Endothelial cell of umbilical vein (primary cell): ENCODE results near the gene PARD3B. TPM values are rescaled to one million over a fixed set of nuclear protein-coding genes. Genes with fewer than 3 reads are reported as not detected.

Experiments used
- BruUV-seq: library from RNA; stranded (reverse); fragments of 400-500 nt; replicated peaks from 2 replicates; lab custom pipeline; 2021; lab: Mats Ljungman, UMichigan
- CTCF ChIA-PET: fragments of 300-600, 350-600 bp; sonication (Branson Sonifier 250); formaldehyde crosslinking; loops from one replicate; lab custom pipeline; 2021; ENCODE audit warnings: antibody characterized with exemption, inconsistent platforms; lab: Charles Lee
- POLR2A ChIA-PET: fragments of 300-600, 350-600 bp; sonication (Branson Sonifier 250); formaldehyde crosslinking; loops from one replicate; lab custom pipeline; 2021; ENCODE audit warnings: antibody characterized with exemption, inconsistent platforms; lab: Charles Lee
- DNase-seq: peaks from one replicate; pipeline ENCODE4 v3.0.0-alpha.2; 2011; ENCODE audit warnings: low read depth, low spot score
- FAIRE-seq: peaks from 2 replicates; lab custom pipeline; 2011; peaks lifted over from hg19 to GRCh38; lab: Jason Lieb, UNC
- H2AFZ ChIP-seq: 2 replicates; pipeline ENCODE4 v1.6.0; 2012; ENCODE audit warnings: low read depth, low read length, control low read depth, inconsistent platforms
- H3K27ac ChIP-seq: 2 replicates; pipeline ENCODE4 v1.5.1; 2011; ENCODE audit warnings: low read depth, mild to moderate bottlenecking, control low read depth, low read length, moderate library complexity; ENCODE audit not compliant: insufficient read depth
- H3K27me3 ChIP-seq, 2 experiments: 2 replicates each; pipeline versions ENCODE4 v1.6.0 to v1.6.1; 2011; ENCODE audit warnings: low read length in 2 of 2, mixed read lengths in 1 of 2; ENCODE audit not compliant: control insufficient read depth in 2 of 2, insufficient read depth in 2 of 2
- H3K36me3 ChIP-seq, 2 experiments: 2 replicates in 1 of 2; 3 replicates in 1 of 2; pipeline ENCODE4 v1.5.1; 2011; ENCODE audit warnings: low read length in 2 of 2, mild to moderate bottlenecking in 1 of 2, moderate library complexity in 1 of 2; ENCODE audit not compliant: control insufficient read depth in 2 of 2, insufficient read depth in 2 of 2; ENCODE audit errors: extremely low read depth in 1 of 2
- H3K4me1 ChIP-seq: 3 replicates; pipeline ENCODE4 v1.5.1; 2011; ENCODE audit warnings: mild to moderate bottlenecking, low read length; ENCODE audit not compliant: control insufficient read depth, insufficient read depth; ENCODE audit errors: extremely low read depth
- H3K4me2 ChIP-seq: 2 replicates; pipeline ENCODE4 v1.6.1; 2011; ENCODE audit warnings: low read length, control low read depth, mixed read lengths; ENCODE audit not compliant: insufficient read depth
- H3K4me3 ChIP-seq, 3 experiments: fragments of 200-600 bp in 1 of 3; sonication (generic), shearing (Covaris generic) in 1 of 3; replicated peaks in 1 of 3; 2 replicates each; pipeline ENCODE4 v1.5.1; 2011 to 2016; ENCODE audit warnings: control low read depth in 3 of 3, low read length in 3 of 3, mild to moderate bottlenecking in 2 of 3, inconsistent platforms in 1 of 3, low read depth in 1 of 3, moderate library complexity in 1 of 3; ENCODE audit not compliant: insufficient read depth in 1 of 3
- H3K79me2 ChIP-seq: 2 replicates; pipeline ENCODE4 v1.6.0; 2012; ENCODE audit warnings: low read length, inconsistent platforms; ENCODE audit not compliant: control insufficient read depth, insufficient read depth
- H3K9ac ChIP-seq: replicated peaks from 2 replicates; pipeline ENCODE3; 2011; ENCODE audit warnings: low read length, control low read depth; ENCODE audit not compliant: insufficient read depth; ENCODE audit errors: extremely low read depth
- H3K9me1 ChIP-seq: replicated peaks from 3 replicates; pipeline ENCODE4 v1.6.0; 2011; ENCODE audit warnings: mild to moderate bottlenecking, low read length; ENCODE audit not compliant: control insufficient read depth, insufficient read depth; ENCODE audit errors: extremely low read depth
- H3K9me3 ChIP-seq: replicated peaks from 2 replicates; pipeline ENCODE4 v1.5.1; 2012; ENCODE audit warnings: low read length, inconsistent platforms; ENCODE audit not compliant: control insufficient read depth, insufficient read depth
- H4K20me1 ChIP-seq: replicated peaks from 2 replicates; pipeline ENCODE3; 2011; ENCODE audit warnings: mild to moderate bottlenecking, low read length; ENCODE audit not compliant: control insufficient read depth, insufficient read depth; ENCODE audit errors: extremely low read depth
- CTCF ChIP-seq, 2 donors: IDR thresholded peaks; 1 replicate in 1 of 2; 2 replicates in 1 of 2; pipeline ENCODE4 v1.5.1; 2011; ENCODE audit warnings: low read length in 2 of 2, mild to moderate bottlenecking in 2 of 2, moderate library complexity in 2 of 2, control low read depth in 1 of 2, inconsistent platforms in 1 of 2, low read depth in 1 of 2; ENCODE audit not compliant: insufficient read depth in 1 of 2; ENCODE audit errors: extremely low read depth in 1 of 2
- EZH2 ChIP-seq: IDR thresholded peaks from 2 replicates; pipeline ENCODE4 v1.6.1; 2012; ENCODE audit warnings: borderline replicate concordance, low read depth, mild to moderate bottlenecking, moderate library complexity, low read length, inconsistent platforms; ENCODE audit not compliant: severe bottlenecking
- FOS ChIP-seq: IDR thresholded peaks from 2 replicates; pipeline ENCODE4 v1.6.1; 2011; ENCODE audit warnings: mild to moderate bottlenecking, low read length, moderate library complexity, borderline replicate concordance; ENCODE audit not compliant: insufficient read depth
- GATA2 ChIP-seq: IDR thresholded peaks from 2 replicates; pipeline ENCODE4 v1.7.0; 2011; ENCODE audit warnings: low read depth, mild to moderate bottlenecking, moderate library complexity, mixed read lengths, low read length; ENCODE audit not compliant: insufficient read length, insufficient read depth
- JUN ChIP-seq: IDR thresholded peaks from 2 replicates; pipeline ENCODE4 v1.6.1; 2011; ENCODE audit warnings: borderline replicate concordance, low read depth; ENCODE audit not compliant: insufficient read length, insufficient read depth
- MAX ChIP-seq: IDR thresholded peaks from 2 replicates; pipeline ENCODE4 v1.6.1; 2011; ENCODE audit not compliant: insufficient read depth, insufficient read length
- MYC ChIP-seq: IDR thresholded peaks from one replicate; pipeline ENCODE4 v1.6.1; 2011; ENCODE audit warnings: mild to moderate bottlenecking, low read depth, low read length
- POLR2A ChIP-seq: IDR thresholded peaks from 2 replicates; pipeline ENCODE4 v1.6.1; 2012; ENCODE audit warnings: low read depth, mild to moderate bottlenecking, control low read depth, low read length
- POLR2AphosphoS5 ChIP-seq: IDR thresholded peaks from 2 replicates; pipeline ENCODE4 v1.6.1; 2012; ENCODE audit warnings: low read depth, mild to moderate bottlenecking, control low read depth, low read length, moderate library complexity; ENCODE audit not compliant: insufficient read depth
- dilution Hi-C: fragments of 300-500 bp; cut with MboI; formaldehyde crosslinking; loops from one replicate; pipeline ENCODE4 v1.15.0; 2019; ENCODE audit warnings: low sequenced_read_pairs; ENCODE audit not compliant: extremely low pct_ligation_motif_present
- intact Hi-C: fragments of 100-400 bp; cut with micrococcal nuclease; formaldehyde crosslinking; loops from one replicate; pipeline ENCODE4 v1.10.0; 2022
- polyA plus RNA-seq, 4 experiments: library from polyadenylated mRNA; depleted of rRNA in 3 of 4; stranded (reverse) in 3 of 4; unstranded in 1 of 4; fragments of >200 nt; gene quantifications; 2 replicates each; pipeline versions ENCODE4 v1.2.1 to v1.2.3, GENCODE V29; 2011 to 2012; ENCODE audit warnings: missing spikeins in 1 of 4
- total RNA-seq: library from RNA; stranded (reverse); gene quantifications from 2 replicates; pipeline ENCODE4 v1.2.3, GENCODE V29; 2021

Gene PARD3B
- total and polyA plus RNA-seq, 2 donors (not counting 3 experiments of a cell fraction or from before 2014, with no cell fraction given) = 2.2 to 30.9 TPM

- no peak overlapping the region for H3K4me3 ChIP-seq
- intact Hi-C loops (no loop called here), dilution Hi-C loops (no loop called here)
- H3K9me3 ChIP-seq = no peaks in the 10 kb centered on the region
- no peaks in the 10 kb centered on the region for H3K79me2 ChIP-seq
- POLR2A ChIA-PET = no interaction called here
- H3K9me1 ChIP-seq = no peaks in the 10 kb centered on the region
- no peak for FAIRE-seq
- no peak for DNase-seq
- H3K9ac ChIP-seq = no peak overlapping the region
- no peaks in the 10 kb centered on the region for H3K36me3 ChIP-seq
- no peak for TF ChIP-seq CTCF (IDR thresholded peaks at IDR 0.05; ENCODE audit: extremely low read depth in 1 of 2, insufficient read depth in 1 of 2, low read depth in 1 of 2, low read length in 2 of 2)
- no peak for TF ChIP-seq MYC
- no peak for TF ChIP-seq JUN
- TF ChIP-seq GATA2 = no peak
- no peak for TF ChIP-seq MAX
- no peak for TF ChIP-seq EZH2
- no peak for TF ChIP-seq POLR2A
- TF ChIP-seq POLR2AphosphoS5 = no peak
- no peak for TF ChIP-seq FOS
- H3K4me1 ChIP-seq = peaks cover 2% of the 10 kb centered on the region
- no peak overlapping the region for H3K27ac ChIP-seq
- CTCF ChIA-PET = no interaction called here
- H2AFZ ChIP-seq = no peak overlapping the region
- no peaks in the 10 kb centered on the region for H4K20me1 ChIP-seq
- no peak overlapping the region for H3K4me2 ChIP-seq
- no peaks in the 10 kb centered on the region for H3K27me3 ChIP-seq
- no TSS peak for BruUV-seq
These were observed 203.0 kb downstream of the PARD3B start for GRCh38 chr2:204748286-204748685.
